Liver (tissue), 9 donors: Measurements from ENCODE around the gene STOM. TPM values are rescaled to one million over a fixed set of nuclear protein-coding genes. Genes with fewer than 3 reads are reported as not detected.
"Not testable (repeated sequence)": the region's sequence is repeated elsewhere in the genome, so short reads cannot be mapped to it uniquely, and the experiment has no call there.

ENCODE experiments used
- DNase-seq: peaks from one replicate; pipeline ENCODE4 v3.0.0-alpha.2; 2017; ENCODE audit warnings: low spot score
- H3K27ac ChIP-seq, 2 donors: one replicate each; pipeline ENCODE4 v1.7.0; 2013; ENCODE audit warnings: inconsistent platforms in 2 of 2, low read length in 2 of 2, control low read depth in 1 of 2, low read depth in 1 of 2, mild to moderate bottlenecking in 1 of 2
- H3K27me3 ChIP-seq, 4 donors: one replicate each; pipeline versions ENCODE4 v1.6.1 to v1.7.0; 2013; ENCODE audit warnings: low read length in 3 of 4, inconsistent platforms in 1 of 4, mild to moderate bottlenecking in 1 of 4, moderate library complexity in 1 of 4; ENCODE audit not compliant: control insufficient read depth in 4 of 4, insufficient read depth in 4 of 4
- H3K36me3 ChIP-seq, 4 donors: one replicate each; pipeline versions ENCODE4 v1.6.1 to v1.7.0; 2013; ENCODE audit warnings: low read length in 3 of 4, mild to moderate bottlenecking in 3 of 4, low read depth in 1 of 4, moderate library complexity in 1 of 4; ENCODE audit not compliant: control insufficient read depth in 4 of 4, insufficient read depth in 3 of 4
- H3K4me1 ChIP-seq, 4 donors: one replicate each; pipeline versions ENCODE4 v1.6.1 to v1.7.0; 2013; ENCODE audit warnings: low read length in 3 of 4, mild to moderate bottlenecking in 3 of 4, moderate library complexity in 1 of 4; ENCODE audit not compliant: control insufficient read depth in 4 of 4, insufficient read depth in 4 of 4
- H3K4me3 ChIP-seq, 3 donors: one replicate each; pipeline versions ENCODE4 v1.6.1 to v1.7.0; 2013; ENCODE audit warnings: low read length in 3 of 3, control low read depth in 1 of 3, low read depth in 1 of 3, mild to moderate bottlenecking in 1 of 3
- H3K9ac ChIP-seq, 2 donors: one replicate each; pipeline ENCODE4 v1.7.0; 2013; ENCODE audit warnings: low read length in 2 of 2, mild to moderate bottlenecking in 2 of 2, moderate library complexity in 2 of 2, control low read depth in 1 of 2, low read depth in 1 of 2
- H3K9me3 ChIP-seq, 4 donors: one replicate each; pipeline versions ENCODE4 v1.6.1 to v1.7.0; 2013; ENCODE audit warnings: low read length in 3 of 4; ENCODE audit not compliant: control insufficient read depth in 4 of 4
- ATF3 ChIP-seq: IDR thresholded peaks from 2 replicates; pipeline ENCODE4 v1.6.1; 2016; ENCODE audit warnings: antibody characterized with exemption
- EGR1 ChIP-seq, 2 donors: IDR thresholded peaks; 2 replicates each; pipeline ENCODE4 v1.6.1; 2016 to 2018; ENCODE audit warnings: antibody characterized with exemption in 2 of 2, low read depth in 2 of 2
- FOXA1 ChIP-seq: IDR thresholded peaks from 2 replicates; pipeline ENCODE4 v1.6.1; 2016; ENCODE audit warnings: antibody characterized with exemption
- FOXA2 ChIP-seq: IDR thresholded peaks from 2 replicates; pipeline ENCODE4 v1.6.1; 2016; ENCODE audit warnings: antibody characterized with exemption
- GABPA ChIP-seq, 2 donors: IDR thresholded peaks in 1 of 2; conservative IDR thresholded peaks in 1 of 2; 2 replicates each; pipeline ENCODE4 v1.6.1; 2016; ENCODE audit warnings: antibody characterized with exemption in 2 of 2, mild to moderate bottlenecking in 1 of 2, moderate library complexity in 1 of 2
- HNF4A ChIP-seq, 2 donors: conservative IDR thresholded peaks; 2 replicates each; pipeline ENCODE4 v1.6.1; 2016; ENCODE audit warnings: antibody characterized with exemption in 2 of 2, mild to moderate bottlenecking in 2 of 2
- HNF4G ChIP-seq: IDR thresholded peaks from 2 replicates; pipeline ENCODE4 v1.6.1; 2016; ENCODE audit warnings: antibody characterized with exemption
- MAX ChIP-seq: IDR thresholded peaks from 2 replicates; pipeline ENCODE4 v1.6.1; 2016; ENCODE audit warnings: antibody characterized with exemption
- RAD21 ChIP-seq, 2 donors: IDR thresholded peaks; 2 replicates each; pipeline ENCODE4 v1.6.1; 2016; ENCODE audit warnings: antibody characterized with exemption in 2 of 2, mild to moderate bottlenecking in 2 of 2
- SP1 ChIP-seq: IDR thresholded peaks from 2 replicates; pipeline ENCODE4 v1.6.1; 2018; ENCODE audit warnings: antibody characterized with exemption, mild to moderate bottlenecking
- ZBTB33 ChIP-seq: IDR thresholded peaks from 2 replicates; pipeline ENCODE4 v1.6.1; 2016; ENCODE audit warnings: antibody characterized with exemption
- WGBS: extraction: QIAGEN DNeasy Blood & Tissue Kit; methylation state at CpG from one replicate; pipeline ENCODE4 v1.1.7; 2013; 5-methylcytosine and 5-hydroxymethylcytosine counted together
- polyA plus RNA-seq, 2 donors: library from polyadenylated mRNA; stranded (reverse) in 1 of 2; unstranded in 1 of 2; fragments of 200-250 nt in 1 of 2; fragments of >200 nt in 1 of 2; fragmentation: Nextera tagmentation in 1 of 2; extraction: Ambion mirVana in 1 of 2; gene quantifications; one replicate each; pipeline versions ENCODE4 v1.2.1 to v1.2.3, GENCODE V29; 2013 to 2015
- total RNA-seq, 2 donors: library from RNA; depleted of rRNA; stranded (reverse); fragments of >200 nt; gene quantifications; one replicate each; pipeline ENCODE4 v1.2.3, GENCODE V29; 2014
- donor health status: healthy.
- donor health status: healthy.
- donor health status: healthy.
- donor health status: healthy.
- donor health status: healthy.

Gene STOM
- total and polyA plus RNA-seq, 4 donors = 150 to 398 (median 265) TPM

GRCh38 chr9:121292801-121293241 lies 77.2 kb downstream of the STOM start:
- Histone ChIP-seq H3K4me1 (no peaks in the 10 kb centered on the region), H3K27me3 (no peaks in the 10 kb centered on the region), H3K4me3 (no peak overlapping the region), H3K27ac (no peak overlapping the region), H3K9me3 (no peaks in the 10 kb centered on the region), H3K36me3 (no peaks in the 10 kb centered on the region), H3K9ac (no peak overlapping the region)
- no peak for DNase-seq
- TF ChIP-seq SP1 = no peak
- no peak for TF ChIP-seq ATF3
- no peak for TF ChIP-seq RAD21 (IDR thresholded peaks at IDR 0.05)
- no peak for TF ChIP-seq HNF4A (conservative IDR thresholded peaks at IDR 0.05)
- no peak for TF ChIP-seq FOXA1
- no peak for TF ChIP-seq ZBTB33
- WGBS = 86% methylated on average over 6 of the region's 6 CpGs

GRCh38 chr9:121292051-121292450 lies 78.0 kb downstream of the STOM start:
- no peak for TF ChIP-seq MAX
- no peak for TF ChIP-seq FOXA2
- no peak for TF ChIP-seq ZBTB33
- no peak for TF ChIP-seq GABPA (IDR thresholded peaks at IDR 0.05 in 1 of 2, conservative IDR thresholded peaks at IDR 0.05 in 1 of 2)
- no peak for TF ChIP-seq HNF4A (conservative IDR thresholded peaks at IDR 0.05)
- no peak for TF ChIP-seq RAD21 (IDR thresholded peaks at IDR 0.05)
- TF ChIP-seq EGR1 (IDR thresholded peaks at IDR 0.05; ENCODE audit: low read depth in 2 of 2) = no peak
- no peak for TF ChIP-seq HNF4G
- H3K27ac ChIP-seq = no peak overlapping the region

GRCh38 chr9:121291536-121291935 lies 78.5 kb downstream of the STOM start:
- DNase-seq, H3K4me3 ChIP-seq, H3K4me1 ChIP-seq, H3K27me3 ChIP-seq, H3K9me3 ChIP-seq, H3K9ac ChIP-seq, H3K36me3 ChIP-seq, H3K27ac ChIP-seq: not testable (repeated sequence)
- 89% methylated on average over 4 of the region's 4 CpGs for WGBS

More at GRCh38 chr9:121292051-121292450, 78.0 kb downstream of the STOM start:
- H3K36me3 ChIP-seq = no peaks in the 10 kb centered on the region
- H3K4me1 ChIP-seq = peaks cover 0 to 4% (median 0%) of the 10 kb centered on the region in 4 donors
- H3K9me3 ChIP-seq = no peaks in the 10 kb centered on the region
- no peak for DNase-seq
- no peak overlapping the region for H3K9ac ChIP-seq
- H3K4me3 ChIP-seq = no peak overlapping the region
- no peaks in the 10 kb centered on the region for H3K27me3 ChIP-seq
- 94% methylated on average over 1 of the region's 1 CpG for WGBS
